ENCODE results near the gene TBX2.

DNA sequence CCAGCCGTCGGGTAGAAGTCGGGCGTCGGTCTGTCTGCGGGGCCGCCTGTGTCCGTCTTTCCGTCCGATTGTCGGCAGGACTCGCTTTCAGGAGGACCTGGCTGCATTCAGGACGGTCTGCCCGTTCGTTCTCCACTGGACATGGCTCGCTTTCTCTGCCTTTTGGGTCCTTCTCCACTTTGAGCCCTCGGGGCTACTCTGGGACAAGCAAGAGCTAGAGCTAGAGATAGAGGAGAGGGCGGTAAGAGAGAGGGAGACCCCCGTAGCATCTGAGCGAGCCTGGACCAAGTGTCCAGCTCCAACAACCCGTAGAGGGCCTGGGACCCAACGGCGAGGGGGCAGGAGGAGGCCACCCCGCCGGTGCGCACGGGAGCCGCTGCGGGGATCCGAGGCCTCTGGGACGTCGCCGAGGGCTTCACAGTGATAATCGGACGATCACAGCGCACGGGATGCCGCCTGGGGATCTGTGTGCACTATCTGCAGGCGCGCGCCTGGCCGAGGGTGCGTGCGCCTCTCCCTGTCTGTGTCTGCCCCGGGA, 57.1 kb downstream of the TBX2 start:
- TF ChIP-seq TAF1 (IDR thresholded peaks at IDR 0.05; ENCODE audit: borderline replicate concordance, low read depth, low read length) (no peak), BHLHE40 (IDR thresholded peaks at IDR 0.05; ENCODE audit: borderline replicate concordance in 1 of 2, low read depth in 2 of 2, low read length in 1 of 2) (no peak), POLR2A (IDR thresholded peaks at IDR 0.05; ENCODE audit: low read depth, low read length) (no peak)
- TF ChIP-seq, protein P1, sequence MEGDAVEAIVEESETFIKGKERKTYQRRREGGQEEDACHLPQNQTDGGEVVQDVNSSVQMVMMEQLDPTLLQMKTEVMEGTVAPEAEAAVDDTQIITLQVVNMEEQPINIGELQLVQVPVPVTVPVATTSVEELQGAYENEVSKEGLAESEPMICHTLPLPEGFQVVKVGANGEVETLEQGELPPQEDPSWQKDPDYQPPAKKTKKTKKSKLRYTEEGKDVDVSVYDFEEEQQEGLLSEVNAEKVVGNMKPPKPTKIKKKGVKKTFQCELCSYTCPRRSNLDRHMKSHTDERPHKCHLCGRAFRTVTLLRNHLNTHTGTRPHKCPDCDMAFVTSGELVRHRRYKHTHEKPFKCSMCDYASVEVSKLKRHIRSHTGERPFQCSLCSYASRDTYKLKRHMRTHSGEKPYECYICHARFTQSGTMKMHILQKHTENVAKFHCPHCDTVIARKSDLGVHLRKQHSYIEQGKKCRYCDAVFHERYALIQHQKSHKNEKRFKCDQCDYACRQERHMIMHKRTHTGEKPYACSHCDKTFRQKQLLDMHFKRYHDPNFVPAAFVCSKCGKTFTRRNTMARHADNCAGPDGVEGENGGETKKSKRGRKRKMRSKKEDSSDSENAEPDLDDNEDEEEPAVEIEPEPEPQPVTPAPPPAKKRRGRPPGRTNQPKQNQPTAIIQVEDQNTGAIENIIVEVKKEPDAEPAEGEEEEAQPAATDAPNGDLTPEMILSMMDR (IDR thresholded peaks at IDR 0.05 in 2 of 3, conservative IDR thresholded peaks at IDR 0.05 in 1 of 3; ENCODE audit: control insufficient read depth in 2 of 3, extremely low read depth in 1 of 3, insufficient read depth in 1 of 3, low read depth in 3 of 3, low read length in 3 of 3): no peak
